GM18502 (cell line): Measurements from ENCODE around the gene OR1E2.
"Not testable (repeated sequence)": the region's sequence is repeated elsewhere in the genome, so short reads cannot be mapped to it uniquely, and the experiment has no call there.

Experiments used
- ATAC-seq: cut with Tn5 transposase; IDR thresholded peaks from one replicate; pipeline ENCODE4 v1.9.1; 2021; ENCODE audit warnings: mild to moderate bottlenecking; ENCODE audit not compliant: unreplicated experiment, poor library complexity

Gene OR1E2

GRCh38 chr17:3433741-3434140 lies at the start of gene OR1E2:
Gene OR1E2 (minus strand): TSS chr17:3433841. CDS start chr17:3433841, 0 bp downstream.
- no peak for ATAC-seq

GRCh38 chr17:3482852-3483251 lies 49.2 kb upstream of the OR1E2 start:
- ATAC-seq, result no peak

GRCh38 chr17:3479988-3480387 lies 46.3 kb upstream of the OR1E2 start:
- no peak for ATAC-seq

GRCh38 chr17:3475812-3476610 lies 42.4 kb upstream of the OR1E2 start, which contains the start of gene ASPA:
Gene ASPA (plus strand): TSS chr17:3475997. CDS start chr17:3476160, 163 bp downstream.
- no peak for ATAC-seq

- no peak for ATAC-seq
Measured at GRCh38 chr17:3475251-3475685, 41.6 kb upstream of the OR1E2 start.

GRCh38 chr17:3474212-3474611 lies 40.6 kb upstream of the OR1E2 start:
- no peak for ATAC-seq

GRCh38 chr17:3472137-3472536 lies 38.5 kb upstream of the OR1E2 start:
- no peak for ATAC-seq

- no peak for ATAC-seq
Measured at GRCh38 chr17:3471599-3471998, 38.0 kb upstream of the OR1E2 start, which contains the start of gene SPATA22. Gene SPATA22 (minus strand): TSS chr17:3471819. CDS start chr17:3469325, 2,494 bp downstream.

- ATAC-seq, result no peak
Measured at GRCh38 chr17:3469529-3469928, 35.9 kb upstream of the OR1E2 start.

GRCh38 chr17:3466355-3466754 lies 32.7 kb upstream of the OR1E2 start:
- ATAC-seq, result not testable (repeated sequence)

- ATAC-seq, result no peak
Measured at GRCh38 chr17:3448059-3448665, 14.5 kb upstream of the OR1E2 start.

GRCh38 chr17:3447625-3448024 lies 14.0 kb upstream of the OR1E2 start:
- ATAC-seq, result no peak

GRCh38 chr17:3440451-3440850 lies 6.8 kb upstream of the OR1E2 start:
- no peak for ATAC-seq

GRCh38 chr17:3438368-3438767 lies 4.7 kb upstream of the OR1E2 start:
- ATAC-seq, result no peak

GRCh38 chr17:3433215-3433614 lies 426 bp downstream of the OR1E2 start:
- not testable (repeated sequence) for ATAC-seq

GRCh38 chr17:3418222-3418621 lies 15.4 kb downstream of the OR1E2 start:
- no peak for ATAC-seq

- no peak for ATAC-seq
Measured at GRCh38 chr17:3415610-3416009, 18.0 kb downstream of the OR1E2 start.

GRCh38 chr17:3412216-3412615 lies 21.4 kb downstream of the OR1E2 start:
- not testable (repeated sequence) for ATAC-seq

- no peak for ATAC-seq
Measured at GRCh38 chr17:3411070-3411469, 22.6 kb downstream of the OR1E2 start, which contains the start of gene OR3A3. Gene OR3A3 (plus strand): TSS chr17:3411370.

GRCh38 chr17:3403856-3404255 lies 29.8 kb downstream of the OR1E2 start:
- not testable (repeated sequence) for ATAC-seq

GRCh38 chr17:3401786-3402185 lies 31.9 kb downstream of the OR1E2 start:
- no peak for ATAC-seq
